ENCODE data around the gene KIRREL2. TPM values are rescaled to one million over a fixed set of nuclear protein-coding genes. Genes with fewer than 3 reads are reported as not detected.

The KIRREL2 gene
- total RNA-seq, 1 experiment from 2014 or later, result 3.1 TPM

GRCh38 chr19:35848919-35849505 lies 7.7 kb upstream of the KIRREL2 start:
- Histone ChIP-seq H3K18ac (ENCODE audit: insufficient read length, low read depth, low read length) (no peak overlapping the region), H2AK5ac (ENCODE audit: insufficient read length, low read length) (no peak overlapping the region), H2BK15ac (ENCODE audit: low read depth, low read length) (no peak overlapping the region), H3K27ac (ENCODE audit: insufficient read length, low read depth, low read length) (no peak overlapping the region), H4K20me1 (ENCODE audit: control insufficient read depth, insufficient read depth, insufficient read length) (no peaks in the 10 kb centered on the region), H3K23ac (ENCODE audit: insufficient read length, low read depth, low read length) (no peak overlapping the region), H3K79me2 (ENCODE audit: insufficient read depth, low read length) (no peaks in the 10 kb centered on the region), H4K91ac (ENCODE audit: insufficient read length, low read depth, low read length) (no peak overlapping the region), H3K4me1 (ENCODE audit: insufficient read depth, low read length) (no peaks in the 10 kb centered on the region), H2BK20ac (ENCODE audit: low read depth, low read length, poor library complexity, severe bottlenecking) (no peak overlapping the region), H2BK120ac (ENCODE audit: low read depth, low read length, poor library complexity, severe bottlenecking) (no peak overlapping the region), H2BK12ac (ENCODE audit: insufficient read length, low read depth, low read length) (no peak overlapping the region), H2AFZ (ENCODE audit: low read length) (no peak overlapping the region), H2BK5ac (ENCODE audit: insufficient read length, low read length) (no peak overlapping the region), H3T11ph (ENCODE audit: low read length) (no peak overlapping the region), H3K56ac (ENCODE audit: insufficient read length, low read depth, low read length) (no peak overlapping the region), H4K5ac (ENCODE audit: insufficient read length, low read depth, low read length) (no peak overlapping the region), H4K8ac (replicated peaks; ENCODE audit: insufficient read length, low read depth, low read length) (no peak overlapping the region), H3K14ac (ENCODE audit: insufficient read depth, low read length) (no peak overlapping the region; the same call in 1 of the 2 replicates), H3K79me1 (ENCODE audit: insufficient read depth, low read depth, low read length, poor library complexity, severe bottlenecking) (no peaks in the 10 kb centered on the region), H3K9ac (ENCODE audit: extremely low read depth, insufficient read length, low read length) (no peak overlapping the region), H3K23me2 (ENCODE audit: insufficient read length, low read depth, low read length, poor library complexity, severe bottlenecking) (peaks cover 18% of the 10 kb centered on the region), H3K4ac (ENCODE audit: low read depth, low read length) (no peak overlapping the region), H3K9me3 (ENCODE audit: control insufficient read depth, low read depth, low read length) (no peaks in the 10 kb centered on the region), H3K27me3 (ENCODE audit: insufficient read depth, low read length) (peaks cover 18% of the 10 kb centered on the region; the same call in 1 of the 2 replicates), H3K4me2 (ENCODE audit: insufficient read depth, insufficient read length, low read length) (no peak overlapping the region)
- H3K4me3 Mint-ChIP-seq, result peak overlapping the region in 1 of 2 experiments; percentile 55; a peak in 1 of 5 replicates
- peaks cover 22 to 38% of the 10 kb centered on the region in 2 experiments for H3K4me1 Mint-ChIP-seq
- TF ChIP-seq CTCF (conservative IDR thresholded peaks at IDR 0.05), result no peak
- WGBS (ENCODE audit: extremely low coverage, insufficient read length, low lambda C conversion rate), result no CpG with 5 or more reads among the region's 18 CpGs
- peaks cover 2 to 3% of the 10 kb centered on the region in 2 experiments; a peak in 2 of 5 replicates for H3K9me3 Mint-ChIP-seq
- H3K36me3 Mint-ChIP-seq (ENCODE audit: insufficient read depth in 1 of 3, low read depth in 3 of 3), result no peaks in the 10 kb centered on the region; a peak in 1 of 7 replicates
- no peak overlapping the region for H3K27ac Mint-ChIP-seq
- H3K27me3 Mint-ChIP-seq (ENCODE audit: low read depth), result peaks cover 80% of the 10 kb centered on the region
- no peak for DNase-seq
